Fibroblast of the conjunctiva (primary cell): ENCODE measurements around the gene PANK4.

Experiments
- DNase-seq: peaks from one replicate; pipeline ENCODE4 v3.0.0-alpha.2; 2010; ENCODE audit warnings: low read depth

The PANK4 gene

DNA sequence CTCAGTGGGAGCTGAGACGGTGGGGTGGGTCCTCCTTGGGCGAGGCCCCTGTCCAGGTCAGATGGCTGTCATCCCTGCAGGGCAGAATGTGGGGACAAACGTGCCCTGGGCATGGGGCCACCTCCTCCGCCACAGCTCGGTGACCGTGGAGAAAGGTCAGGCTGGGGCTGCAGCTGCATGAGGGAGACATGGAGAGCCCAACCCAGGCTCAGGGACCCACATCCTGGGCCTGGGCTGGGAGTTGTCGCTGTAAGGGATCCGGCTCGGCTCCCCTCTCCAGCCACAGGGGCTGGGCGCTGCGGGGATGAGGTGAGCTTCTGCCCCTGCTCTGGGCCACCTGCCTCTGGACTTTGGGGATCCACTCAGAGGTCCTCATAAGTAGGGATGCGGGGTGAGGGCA lies 50.8 kb downstream of the PANK4 start:
- DNase-seq: no peak

DNA sequence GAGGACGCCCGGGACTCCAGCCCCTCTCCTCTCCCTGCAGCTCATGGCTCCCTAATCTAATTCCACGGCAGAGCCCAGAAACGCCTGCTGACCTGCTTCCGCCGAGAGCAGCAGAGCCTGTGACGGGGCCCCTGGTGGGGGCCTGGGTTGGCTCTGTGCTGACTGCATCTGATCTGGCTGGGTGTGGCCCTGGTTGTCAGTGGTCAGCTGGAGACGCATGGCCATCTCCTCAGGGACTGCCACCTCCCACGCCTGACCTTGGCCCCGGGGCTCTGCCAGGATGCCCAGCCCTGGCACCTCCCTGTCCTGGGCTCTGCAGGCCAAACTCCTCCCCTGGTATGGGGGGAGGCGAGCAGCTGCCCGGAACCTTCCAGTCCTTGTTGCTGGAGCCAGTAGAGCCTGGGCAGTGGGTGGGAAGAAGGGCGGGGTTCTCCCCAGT lies 51.4 kb downstream of the PANK4 start:
- no peak for DNase-seq

DNA sequence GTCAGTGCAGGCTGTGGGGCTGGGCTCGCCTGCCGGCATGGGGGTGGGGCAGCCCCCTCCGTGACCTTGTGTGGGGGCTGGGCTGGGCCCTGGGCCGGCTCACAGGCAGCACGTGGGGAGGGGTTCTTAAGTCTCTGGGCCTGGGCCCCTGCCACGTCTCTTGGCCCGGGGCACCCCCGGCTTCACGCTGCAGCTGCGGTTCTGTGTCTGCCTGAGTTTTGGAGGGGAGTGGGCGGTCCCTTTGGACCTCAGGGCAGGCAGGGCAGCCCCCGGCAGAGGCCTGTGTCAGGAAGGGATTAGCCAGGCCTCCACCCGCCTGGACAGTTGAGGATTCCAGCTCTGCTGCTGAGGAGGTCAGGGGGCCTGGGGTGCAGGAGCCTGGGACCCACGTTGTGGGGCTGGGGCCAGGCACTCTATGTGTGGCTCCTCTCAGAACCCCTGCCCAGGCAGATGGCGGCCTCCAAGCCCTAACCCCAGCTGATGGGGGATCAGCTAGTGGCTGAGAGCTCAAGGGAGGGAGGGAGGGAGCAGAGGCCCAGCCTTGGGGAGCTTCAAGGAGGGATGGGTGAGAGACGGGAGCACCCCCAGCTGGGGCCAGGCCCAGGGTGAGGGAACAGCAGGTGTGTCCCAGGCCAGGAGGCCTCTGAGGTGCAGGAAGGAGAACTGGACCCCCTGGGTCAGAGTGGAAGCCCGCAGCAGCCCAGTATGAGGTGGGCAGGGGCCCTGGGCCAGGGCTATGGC lies 52.1 kb downstream of the PANK4 start:
- DNase-seq: no peak

DNA sequence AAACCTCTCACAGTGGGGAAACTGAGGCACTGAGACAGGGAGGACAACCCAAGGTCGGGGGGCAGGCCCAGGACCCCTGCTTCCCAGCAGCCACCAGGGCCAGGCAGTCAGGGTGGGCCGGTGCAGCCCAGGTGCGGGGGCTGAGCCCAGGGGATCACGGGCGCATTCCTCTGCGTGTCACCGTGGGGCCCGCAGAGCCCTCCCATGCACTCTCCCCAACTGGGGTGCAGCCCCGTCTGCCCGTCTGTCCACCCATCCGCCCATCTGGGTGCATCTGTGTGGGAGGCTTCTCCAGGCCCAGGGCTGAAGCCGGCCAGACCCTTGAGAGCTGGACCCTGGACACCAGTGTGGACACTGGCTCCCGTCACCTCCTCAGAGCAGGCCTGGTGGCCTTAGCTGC lies 53.2 kb downstream of the PANK4 start:
- no peak for DNase-seq

DNA sequence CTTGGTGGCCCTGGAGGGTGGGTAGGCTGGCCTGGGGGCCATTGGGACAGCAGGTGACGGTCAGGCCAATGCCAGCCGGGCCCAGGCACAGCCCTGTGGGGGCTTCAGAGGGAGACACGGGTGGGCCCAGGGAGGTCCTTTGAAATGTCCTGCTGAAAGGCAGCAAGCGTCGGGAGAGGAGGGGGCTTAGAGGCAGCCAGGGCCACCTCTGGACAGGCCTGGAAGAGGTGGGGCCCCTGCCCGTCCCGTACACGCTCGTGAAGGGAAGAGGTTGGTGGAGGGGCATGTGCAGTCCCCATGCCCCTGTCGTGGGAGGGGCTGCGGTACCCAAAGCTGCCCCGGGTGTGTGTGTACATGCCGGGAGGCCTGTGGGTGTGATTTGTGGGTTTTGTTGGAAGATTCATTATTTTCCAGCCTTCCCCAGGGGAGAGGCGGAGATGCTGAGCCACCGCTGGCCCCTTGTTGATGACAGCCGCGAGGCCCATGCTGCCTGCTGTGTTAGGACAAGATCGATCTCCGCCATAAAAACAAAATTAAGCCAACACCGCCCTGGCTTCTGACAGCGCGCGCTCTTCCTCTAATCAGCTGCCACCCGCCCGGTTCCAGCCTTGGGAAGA lies 53.7 kb downstream of the PANK4 start:
- no peak for DNase-seq

DNA sequence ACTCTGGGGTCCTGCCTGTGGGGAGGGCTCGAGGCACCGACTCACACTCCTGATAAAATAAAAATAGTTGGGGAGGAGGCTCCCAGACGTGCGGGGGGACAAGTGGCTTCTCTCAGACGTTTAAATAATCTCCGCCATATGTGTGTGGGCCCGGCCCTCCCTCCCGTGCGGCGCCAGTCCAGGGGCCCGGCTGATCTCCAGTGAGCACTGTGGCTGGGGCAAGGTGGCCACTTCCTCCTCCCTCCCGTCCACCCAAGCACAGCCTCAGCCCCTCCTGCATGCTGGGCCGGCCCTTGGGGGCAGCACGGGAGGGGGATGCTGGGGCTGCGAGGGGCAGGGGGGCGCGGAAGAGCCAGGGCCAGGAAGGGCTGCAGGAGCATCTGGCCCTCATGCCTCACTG lies 54.3 kb downstream of the PANK4 start:
- no peak for DNase-seq

DNA sequence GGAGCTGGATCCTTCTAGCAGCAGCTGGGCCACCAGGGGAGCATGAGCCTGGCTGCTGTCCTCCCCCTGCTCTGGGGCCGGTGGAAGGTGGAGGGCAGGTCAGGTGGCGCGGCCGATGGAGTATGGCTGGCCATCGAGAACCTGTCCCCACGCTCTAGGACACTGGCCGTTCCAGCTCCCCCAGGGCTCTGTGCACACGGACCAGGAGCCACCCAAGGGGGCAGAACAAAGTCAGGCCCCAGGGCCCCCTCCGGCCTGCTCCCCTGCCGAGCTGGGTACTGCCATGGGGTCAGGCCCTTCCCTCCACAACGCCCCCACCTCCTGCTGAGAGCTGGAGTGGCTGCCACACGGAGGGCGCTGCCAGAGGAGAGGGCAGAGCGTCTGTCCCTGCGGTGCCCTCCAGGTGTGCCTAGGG lies 54.8 kb downstream of the PANK4 start:
- no peak for DNase-seq

DNA sequence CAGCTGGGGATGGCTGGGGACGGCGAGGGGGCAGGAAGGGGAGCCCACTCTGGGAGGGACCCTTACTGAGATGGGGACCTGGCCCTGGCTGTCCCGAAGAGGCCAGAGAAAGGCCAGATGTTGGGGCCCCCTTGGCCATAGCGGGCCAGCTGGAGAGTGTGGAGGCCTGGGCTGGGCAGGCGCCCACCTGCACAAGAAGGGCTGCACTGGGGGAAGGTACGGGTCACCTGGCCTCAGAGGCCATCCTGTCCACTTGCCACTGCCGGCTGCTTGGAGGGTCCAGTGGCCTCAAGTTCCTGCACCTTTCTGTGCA lies 55.3 kb downstream of the PANK4 start:
- no peak for DNase-seq

DNA sequence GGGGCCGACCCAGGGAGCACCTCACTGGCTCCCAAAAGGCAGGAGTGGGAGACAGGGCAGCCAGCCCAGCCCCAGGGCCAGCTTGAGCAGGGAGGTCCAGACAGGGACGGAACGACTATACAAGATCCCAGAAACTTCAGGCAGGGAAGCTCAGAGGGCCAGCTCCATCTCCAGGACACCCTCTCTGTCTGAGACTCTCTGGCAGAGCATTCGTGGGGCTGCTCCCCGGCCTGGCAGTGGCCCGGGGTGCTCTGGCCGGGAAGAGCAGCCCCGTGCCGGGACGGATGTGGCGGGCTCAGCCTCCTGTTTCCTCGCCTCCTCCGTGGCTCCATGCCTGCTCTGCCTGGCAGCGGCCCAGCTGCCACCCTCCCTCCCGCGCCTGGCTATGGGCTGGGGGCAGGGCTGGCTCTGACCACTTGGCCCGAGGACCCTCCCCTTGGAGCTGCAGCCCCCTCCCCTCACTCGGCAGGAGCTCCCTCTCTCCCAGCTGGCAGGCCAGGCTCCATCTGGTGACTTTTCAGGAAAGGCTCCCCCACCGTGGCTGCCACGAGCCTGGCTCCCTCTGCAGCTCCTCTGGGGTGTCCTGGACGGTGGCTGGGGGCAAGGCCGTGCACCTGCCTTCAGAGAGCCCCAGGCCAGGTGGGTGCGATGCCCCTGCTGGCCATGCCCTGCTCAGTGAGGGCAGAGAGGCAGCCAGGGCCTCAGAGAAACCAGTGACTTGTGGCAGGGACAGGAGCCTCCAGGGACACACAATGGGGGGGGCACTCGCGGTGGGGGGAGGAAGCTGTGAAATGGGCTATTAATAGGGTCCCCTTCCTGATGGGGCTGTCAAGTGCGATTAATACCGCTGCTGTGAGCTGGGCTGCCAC lies 55.9 kb downstream of the PANK4 start:
- no peak for DNase-seq

DNA sequence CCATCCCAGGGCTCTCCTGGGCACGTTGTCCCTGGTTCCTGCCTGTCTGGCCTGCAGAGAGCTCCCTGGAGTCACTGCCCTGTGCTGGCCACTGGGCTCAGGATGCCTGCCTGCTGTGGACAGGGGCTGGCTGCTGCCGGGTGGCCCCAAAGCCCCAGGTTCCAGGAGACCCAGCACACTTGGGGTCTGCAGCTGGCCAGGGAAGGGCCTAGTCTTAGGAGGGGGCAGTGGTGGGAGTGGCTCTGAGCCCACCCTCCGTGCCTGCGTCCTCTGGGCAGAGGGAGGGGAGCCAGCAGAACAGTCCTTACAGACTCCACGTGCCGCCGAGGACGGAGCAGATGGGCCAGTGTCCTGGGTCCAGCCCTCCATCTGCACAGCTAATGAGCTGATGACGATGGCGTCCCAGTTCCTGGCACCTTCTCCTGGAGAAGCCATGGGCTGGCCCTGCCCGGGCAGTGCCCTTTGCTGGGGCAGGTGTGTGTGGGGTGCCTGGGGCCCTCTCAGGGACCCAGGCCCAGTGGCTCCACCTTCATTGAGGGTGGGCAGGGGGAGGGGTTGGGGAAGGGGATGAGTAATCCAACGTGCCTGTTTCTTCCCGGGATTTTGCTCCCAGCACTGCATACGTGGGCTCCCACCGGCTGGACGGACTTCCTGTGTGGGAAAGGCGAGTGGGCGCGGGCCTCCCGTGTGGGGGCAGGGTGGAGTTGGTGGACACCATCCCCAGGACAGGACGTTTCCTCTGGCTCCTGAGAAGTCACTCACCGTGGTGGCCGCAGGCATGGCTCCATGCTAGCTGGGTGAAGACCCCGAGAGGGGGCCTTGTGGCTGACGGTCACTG lies 57.1 kb downstream of the PANK4 start:
- no peak for DNase-seq

DNA sequence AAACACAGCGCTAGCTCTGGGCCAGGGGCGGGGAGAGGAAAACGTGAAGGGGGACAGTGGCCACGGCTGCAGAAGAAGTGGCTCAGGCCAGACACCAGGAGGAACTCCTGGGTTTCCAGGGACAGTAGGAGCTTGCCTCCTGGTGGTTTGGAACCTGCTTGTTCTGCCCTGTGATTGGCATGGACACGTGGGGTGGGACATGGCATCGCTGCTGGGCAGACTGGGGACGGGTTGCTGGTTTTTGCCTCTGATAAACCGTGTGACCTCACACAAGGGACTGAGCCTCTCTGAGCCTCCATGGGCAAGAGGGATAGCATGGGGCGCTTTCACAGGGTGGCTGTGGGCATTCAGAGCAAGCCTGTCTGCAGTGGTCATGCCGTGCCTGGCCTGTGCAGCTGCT lies 57.9 kb downstream of the PANK4 start:
- no peak for DNase-seq

DNA sequence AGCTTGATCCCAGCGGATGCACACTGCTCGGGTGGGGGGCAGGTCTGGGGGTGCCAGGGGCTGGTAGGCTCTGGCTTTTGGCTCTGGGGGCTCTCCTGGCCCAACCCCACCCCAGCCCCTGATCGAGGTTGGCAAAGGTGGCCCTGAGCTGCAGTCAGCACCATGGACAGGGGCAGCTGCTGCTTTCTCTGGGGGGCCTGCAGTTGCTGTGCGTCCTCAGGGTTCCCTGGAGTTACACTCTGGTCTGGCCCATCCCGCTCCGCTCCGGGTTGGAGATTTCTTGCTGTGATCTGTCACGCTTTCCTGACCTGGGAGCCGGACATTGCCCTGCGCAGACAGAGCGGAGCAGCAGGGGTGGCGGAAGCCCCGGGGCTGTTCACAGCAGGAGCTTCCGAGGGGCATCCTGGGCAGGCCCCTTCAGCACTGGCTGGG lies 58.3 kb downstream of the PANK4 start:
- no peak for DNase-seq

DNA sequence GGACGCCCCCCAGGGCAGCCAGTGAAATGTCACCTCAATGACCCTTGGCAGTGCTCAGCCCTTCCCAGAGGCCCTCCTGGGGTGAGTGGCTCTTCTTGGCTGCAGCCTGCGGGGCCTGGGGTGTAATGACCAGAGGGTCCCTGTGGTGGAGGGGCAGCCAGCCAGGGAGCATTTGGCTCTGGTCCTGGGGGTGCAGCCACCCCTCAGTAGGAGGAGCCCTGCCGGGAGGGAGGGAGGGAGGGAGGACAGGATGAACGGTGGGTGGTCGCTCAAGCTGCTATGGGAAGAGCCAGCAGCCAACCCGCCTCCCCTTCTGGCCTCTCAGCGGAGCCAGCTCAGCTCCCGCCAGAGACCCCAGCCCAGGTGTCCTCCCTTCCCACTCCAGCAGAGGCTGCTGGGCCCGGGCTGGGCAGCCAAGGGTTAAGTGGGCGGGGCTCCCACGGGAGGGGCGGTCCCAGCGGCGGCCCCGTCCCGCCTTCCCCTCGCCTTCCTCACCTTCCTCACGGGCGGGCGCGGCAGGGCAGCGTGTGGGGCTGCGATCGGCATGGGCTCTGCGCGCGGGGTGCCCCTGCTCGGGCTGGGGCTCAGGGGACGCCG lies 59.3 kb downstream of the PANK4 start:
- no peak for DNase-seq

DNA sequence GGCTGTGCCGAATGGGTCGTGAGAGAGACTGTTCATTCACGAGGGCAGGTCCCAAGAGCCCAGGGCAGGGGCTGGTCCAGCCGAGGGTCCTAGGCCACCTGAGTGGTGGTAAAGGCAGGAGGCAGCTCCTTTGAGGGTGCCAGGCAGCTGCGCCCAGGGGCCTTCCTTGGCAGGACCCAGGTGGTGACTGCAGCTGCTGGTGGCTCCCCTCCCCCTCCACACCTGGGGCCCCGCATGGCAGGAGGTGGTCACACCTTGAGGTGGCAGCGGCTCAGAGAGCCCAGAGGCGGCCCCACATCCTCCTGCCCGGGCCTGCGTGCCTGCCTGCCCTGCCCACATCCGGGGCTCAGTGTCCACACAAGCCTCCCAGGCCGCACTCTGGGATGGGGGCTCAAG lies 60.1 kb downstream of the PANK4 start:
- DNase-seq: no peak

DNA sequence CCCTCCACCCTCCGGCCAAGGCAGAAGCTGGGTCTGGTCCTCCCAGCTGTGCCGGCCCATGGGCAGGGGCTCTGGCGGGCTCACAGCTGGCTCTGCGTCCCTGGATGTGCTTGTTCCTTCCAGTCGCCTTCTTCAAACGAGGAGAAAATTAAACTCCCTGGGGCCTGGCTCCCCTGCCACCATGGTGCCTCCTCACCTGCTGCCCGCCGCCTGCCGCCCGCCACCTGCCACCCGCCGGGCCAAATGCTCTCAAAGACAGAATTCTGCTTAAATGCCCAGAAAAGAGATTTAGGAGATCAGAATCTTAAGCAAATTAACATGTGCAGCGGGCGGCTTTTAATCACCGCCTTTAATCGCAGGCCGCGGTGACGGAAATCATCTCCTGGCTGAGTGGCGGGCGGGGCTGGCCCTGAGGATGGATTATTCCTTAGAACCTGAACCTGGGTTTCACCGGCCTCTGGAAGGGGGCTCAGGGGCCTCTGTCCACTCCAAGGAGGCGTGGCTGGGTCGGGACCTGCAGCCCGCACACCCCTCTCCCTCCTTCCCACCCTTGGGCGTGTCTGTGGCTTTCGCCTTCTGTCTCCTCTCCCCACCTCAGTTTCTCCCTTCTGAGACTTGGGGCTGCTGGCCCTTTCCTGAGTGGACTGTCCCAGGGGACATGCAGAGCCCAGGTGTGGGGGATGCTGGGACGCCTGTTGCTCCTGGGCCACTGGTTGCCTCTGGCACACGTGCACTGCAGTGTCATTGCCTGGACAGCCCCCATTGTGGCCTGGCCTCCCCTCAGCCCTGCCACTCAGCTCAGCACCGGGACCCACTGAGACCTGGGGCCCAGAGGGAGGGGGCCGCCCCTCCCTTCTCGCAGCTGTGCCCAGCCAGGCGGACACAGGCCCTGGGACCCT lies 60.8 kb downstream of the PANK4 start:
- DNase-seq: no peak

DNA sequence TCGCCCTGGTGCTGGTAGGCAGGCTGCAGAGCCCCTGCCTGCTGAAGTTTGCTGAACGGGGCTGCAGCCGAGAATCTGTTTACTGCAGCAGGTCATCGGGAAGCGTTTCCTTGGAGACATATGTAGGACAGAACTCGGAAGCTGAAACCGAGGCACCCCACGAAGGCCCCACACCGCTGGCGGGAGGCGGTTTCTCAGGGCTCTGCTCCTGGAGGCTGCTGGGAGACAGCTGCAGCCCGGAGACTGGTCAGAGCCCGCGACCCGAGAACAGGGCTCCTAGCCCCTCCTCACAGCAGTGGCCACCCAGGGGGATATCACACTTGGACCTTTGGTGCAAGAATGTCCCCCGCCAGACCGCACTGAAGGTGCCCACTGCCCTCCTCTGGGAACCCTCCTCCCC lies 63.0 kb downstream of the PANK4 start:
- no peak for DNase-seq

DNA sequence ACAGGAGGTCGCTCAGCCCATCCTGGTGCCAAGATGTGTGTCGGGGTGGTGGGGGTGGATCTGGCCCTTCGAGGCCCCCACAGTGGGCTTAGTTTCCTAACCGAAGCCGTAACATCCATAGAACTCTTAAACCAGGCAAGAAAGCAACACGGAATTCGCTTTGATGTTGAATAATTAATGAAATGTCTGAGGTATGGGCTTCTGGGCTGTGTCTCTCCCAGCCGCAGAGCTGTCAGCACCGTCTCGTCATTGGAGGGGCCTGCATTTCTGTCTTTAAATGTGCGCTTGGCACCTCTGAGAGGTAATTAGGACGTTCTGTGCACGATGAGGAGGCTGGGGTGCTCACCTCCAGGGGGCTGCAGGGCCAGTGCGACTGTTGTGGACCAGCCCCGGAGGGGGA lies 63.6 kb downstream of the PANK4 start:
- no peak for DNase-seq

DNA sequence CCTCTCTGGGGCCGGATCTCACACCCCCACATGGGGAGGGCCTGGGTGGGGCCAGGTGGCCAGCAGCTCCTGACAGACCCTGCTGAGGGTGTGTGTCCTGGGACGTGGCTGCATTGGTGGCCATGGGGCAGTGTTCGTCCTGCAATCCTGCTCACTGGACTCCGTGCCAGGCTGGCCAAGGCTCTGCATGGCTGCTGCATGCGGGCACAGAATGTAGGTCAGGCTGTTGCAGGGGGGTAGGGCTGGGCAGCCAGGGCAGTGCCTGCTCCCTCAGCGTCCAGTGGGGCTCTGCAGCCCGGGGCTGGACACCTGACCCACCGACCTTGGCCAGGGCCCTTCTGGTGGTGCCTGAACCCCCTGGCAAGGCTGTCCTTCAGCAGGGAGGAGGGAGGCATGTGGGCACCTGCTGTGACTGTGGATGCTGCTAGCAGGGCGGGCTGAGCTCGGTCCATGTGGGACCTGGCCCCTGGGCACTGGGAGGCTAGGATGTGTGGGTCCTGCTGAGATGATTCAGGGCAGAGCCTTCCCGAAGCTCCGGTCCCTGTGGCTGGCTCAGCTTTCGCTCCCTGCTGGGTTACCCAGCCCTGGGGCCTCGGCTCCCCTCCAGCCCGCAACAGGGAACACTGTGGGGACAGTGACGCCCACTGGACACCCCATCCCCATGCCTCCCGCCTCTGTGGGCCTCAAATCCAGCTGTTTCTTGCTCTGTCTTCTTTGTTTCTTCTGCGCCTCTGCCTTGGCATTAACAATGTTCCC lies 65.2 kb downstream of the PANK4 start:
- no peak for DNase-seq

DNA sequence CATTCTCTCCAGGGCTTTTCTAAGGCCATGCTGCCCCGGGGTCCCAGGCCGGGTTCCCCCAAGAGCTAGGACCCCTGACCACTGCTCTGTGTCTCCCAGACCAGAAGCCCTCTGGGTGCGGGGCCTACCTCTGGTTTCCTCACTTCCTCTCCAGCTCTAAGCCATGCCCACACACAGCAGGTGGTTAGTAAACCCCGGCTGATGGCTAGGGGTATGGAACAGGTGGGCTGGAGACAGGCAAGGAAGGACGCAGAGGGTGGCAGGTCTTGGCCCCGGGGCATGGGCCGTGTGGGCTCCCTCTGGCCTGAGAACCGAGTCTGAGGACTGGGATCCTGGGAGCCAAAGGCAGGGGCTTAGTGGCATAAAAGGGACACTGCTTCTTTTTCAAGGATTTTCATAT lies 66.2 kb downstream of the PANK4 start:
- no peak for DNase-seq

DNA sequence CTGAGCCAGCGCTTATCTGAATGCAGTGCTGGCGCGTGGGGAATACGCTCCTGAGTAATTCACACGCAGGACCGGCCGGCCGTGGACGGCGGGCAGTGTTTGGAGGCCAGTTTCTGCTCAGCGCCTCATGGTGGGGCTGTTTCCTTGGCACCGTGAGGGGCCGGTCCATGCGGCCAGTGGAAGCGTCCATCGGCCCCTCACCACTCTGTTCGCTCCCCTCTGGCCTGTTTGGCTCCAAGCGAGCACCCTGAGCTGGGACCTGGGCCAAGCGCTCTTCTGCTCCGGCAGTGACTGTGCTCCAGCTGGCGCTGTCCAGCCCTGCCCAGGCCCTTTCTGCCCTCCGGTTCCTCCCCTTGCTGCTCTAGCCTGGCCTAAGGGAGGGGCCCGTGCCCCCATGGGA lies 66.6 kb downstream of the PANK4 start:
- peak; percentile 9 for DNase-seq
